Activated gamma-delta T cell treated with anti-CD3 and anti-CD28 coated beads, Interleukin-2, amount 50 U/mL, for 16 hours (primary cell): ENCODE data around the gene MYORG.
"Not testable (repeated sequence)": the region's sequence is repeated elsewhere in the genome, so short reads cannot be mapped to it uniquely, and the experiment has no call there.

Experiments
- DNase-seq: peaks from one replicate; pipeline ENCODE4 v3.0.0-alpha.2; 2020; ENCODE audit warnings: low read depth

The MYORG gene

DNA sequence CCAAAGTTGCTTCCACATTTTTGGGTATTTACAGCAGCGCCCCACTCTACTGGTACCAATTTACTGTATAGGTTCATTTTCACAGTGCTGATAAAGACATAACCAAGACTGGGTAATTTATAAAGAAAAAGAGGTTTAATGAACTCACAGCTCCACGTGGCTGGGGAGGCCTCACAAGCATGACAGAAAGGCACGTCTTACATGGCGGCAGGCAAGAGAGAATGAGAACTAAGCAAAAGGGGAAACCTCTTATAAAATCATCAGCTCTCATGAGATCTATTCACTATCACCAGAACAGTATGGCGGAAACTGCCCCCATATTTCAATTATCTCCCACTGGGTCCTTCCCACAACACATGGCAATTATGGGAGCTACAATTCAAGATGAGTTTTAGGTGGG lies 7.9 kb downstream of the MYORG start:
- DNase-seq = not testable (repeated sequence)

DNA sequence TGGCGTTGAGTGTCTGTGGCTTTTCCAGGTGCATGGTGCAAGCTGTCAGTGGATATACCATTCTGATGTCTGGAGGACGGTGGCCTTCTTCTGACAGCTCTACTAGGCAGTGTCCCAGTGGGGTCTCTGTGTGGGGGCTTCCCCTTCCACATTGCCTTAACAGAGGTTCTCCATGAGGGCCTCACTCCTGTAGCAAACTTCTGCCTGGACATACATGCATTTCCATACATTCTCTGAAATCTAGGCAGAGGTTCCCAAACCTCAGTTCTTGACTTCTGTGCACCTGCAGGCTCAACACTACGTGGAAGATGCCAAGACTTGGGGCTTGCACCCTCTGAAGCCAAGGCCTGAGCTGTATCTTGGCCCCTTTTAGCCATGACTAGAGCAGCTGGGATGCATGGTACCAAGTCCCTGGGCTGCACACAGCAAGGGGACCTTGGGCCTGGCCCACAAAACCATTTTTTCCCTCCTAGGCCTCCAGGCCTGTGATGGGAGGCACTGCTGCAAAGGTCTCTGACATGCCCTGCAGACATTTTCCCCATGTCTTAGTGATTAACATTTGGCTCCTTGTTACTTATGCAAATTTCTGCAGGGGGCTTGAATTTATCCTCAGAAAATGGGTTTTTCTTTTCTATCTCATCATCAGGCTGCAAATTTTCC lies 8.8 kb downstream of the MYORG start:
- not testable (repeated sequence) for DNase-seq

- no peak for DNase-seq
These were observed 10.3 kb downstream of the MYORG start for GRCh38 chr9:34366365-34366764.

DNA sequence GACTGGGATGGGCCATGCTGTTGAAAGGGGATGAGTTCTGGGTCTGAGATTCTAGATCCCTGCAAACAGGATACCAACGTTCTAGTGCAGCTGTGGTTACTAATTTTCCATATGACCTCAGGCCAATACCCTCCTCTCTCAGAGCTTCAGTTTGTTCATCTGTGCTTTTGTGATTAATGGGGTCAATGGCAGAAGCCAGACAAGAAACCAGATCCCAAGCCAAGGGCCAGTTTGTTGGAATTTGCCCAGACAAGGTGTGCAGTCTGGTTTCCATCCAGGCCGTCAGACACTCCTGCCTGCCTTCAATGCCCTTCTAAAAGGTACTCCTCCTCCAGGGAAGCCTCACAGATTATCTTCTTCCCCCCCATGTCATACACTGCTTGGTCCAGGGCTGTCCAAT lies 11.4 kb downstream of the MYORG start:
- DNase-seq = no peak

DNA sequence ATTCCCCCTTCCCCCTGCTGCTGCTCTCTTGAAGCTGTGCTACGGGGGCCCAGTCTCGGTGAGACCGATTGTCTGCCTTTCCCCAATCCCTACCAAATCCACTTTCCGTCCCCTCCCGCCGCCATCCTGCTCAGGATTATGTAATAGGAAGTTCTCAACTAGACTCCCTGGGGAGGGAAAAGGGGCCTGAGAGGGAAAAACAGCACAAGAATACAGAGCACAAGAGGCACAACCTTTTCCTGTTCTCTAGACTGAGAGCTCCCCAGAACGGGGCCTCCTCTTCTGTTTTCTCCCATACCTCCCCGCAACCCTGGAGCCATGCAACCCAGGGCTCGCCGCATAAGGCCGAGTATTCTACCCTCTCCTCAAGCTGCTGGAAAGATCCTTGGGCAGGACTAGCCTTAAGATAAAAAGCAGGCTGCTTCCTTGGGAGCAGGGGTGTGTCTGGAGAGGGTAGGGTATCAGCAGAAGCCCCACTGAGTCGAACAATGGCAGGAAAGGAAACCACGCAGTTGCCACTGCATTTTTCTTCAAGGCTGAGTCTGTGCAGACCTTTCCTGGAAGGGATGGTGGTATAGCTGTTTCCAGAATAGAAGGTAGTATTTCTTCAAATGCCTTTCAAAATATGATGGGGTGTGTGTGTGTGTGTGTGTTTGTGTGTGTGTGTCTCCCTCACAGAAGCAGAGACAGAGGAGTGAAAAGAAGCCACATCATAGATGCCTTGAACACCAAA lies 12.9 kb downstream of the MYORG start:
- DNase-seq = no peak

DNA sequence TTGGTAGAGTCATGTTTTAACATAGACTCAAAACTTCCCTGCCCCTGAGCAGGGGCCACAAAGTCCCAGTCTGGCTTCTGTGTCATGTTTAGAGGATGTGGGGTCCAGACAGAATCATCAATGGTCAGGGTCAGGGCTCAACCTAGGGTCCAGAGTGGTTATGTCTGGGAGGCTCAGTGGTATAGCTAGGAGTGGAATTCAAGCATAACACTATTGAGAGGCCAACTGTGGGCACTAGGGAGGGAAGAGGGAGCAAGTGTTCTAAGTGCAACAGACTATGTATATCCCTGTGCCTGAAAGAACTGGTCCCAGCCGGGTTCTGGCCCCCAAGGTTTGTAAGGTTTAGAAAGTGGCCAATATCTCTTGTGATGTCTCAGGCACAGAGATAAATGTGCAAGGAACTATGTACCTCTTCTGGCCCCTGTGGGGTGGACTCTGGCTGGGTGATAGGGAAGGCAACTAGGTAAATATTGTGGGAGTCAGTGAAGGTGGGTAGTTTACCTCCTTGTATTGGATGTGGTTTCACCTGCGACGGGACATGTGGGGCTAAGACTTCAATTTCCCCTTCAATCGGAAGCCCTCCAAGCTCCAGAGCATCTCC lies 14.0 kb downstream of the MYORG start:
- no peak for DNase-seq

DNA sequence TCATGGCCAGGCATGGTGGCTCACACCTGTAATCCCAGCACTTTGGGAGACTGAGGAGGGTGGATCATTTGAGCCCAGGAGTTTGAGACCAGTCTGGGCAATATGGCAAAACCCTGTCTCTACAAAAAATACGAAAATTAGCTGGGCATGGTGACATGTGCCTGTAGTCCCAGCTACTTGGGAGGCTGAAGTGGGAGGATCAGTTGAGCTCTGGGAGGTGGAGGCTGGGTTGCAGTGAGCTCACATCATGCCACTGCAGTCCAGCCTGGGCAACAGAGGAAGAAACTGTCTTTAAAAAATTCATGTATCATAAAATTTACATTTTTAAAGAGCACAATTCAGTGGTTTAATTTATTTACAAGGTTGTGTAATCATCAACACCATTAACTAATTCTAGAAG lies 23.7 kb downstream of the MYORG start:
- not testable (repeated sequence) for DNase-seq

DNA sequence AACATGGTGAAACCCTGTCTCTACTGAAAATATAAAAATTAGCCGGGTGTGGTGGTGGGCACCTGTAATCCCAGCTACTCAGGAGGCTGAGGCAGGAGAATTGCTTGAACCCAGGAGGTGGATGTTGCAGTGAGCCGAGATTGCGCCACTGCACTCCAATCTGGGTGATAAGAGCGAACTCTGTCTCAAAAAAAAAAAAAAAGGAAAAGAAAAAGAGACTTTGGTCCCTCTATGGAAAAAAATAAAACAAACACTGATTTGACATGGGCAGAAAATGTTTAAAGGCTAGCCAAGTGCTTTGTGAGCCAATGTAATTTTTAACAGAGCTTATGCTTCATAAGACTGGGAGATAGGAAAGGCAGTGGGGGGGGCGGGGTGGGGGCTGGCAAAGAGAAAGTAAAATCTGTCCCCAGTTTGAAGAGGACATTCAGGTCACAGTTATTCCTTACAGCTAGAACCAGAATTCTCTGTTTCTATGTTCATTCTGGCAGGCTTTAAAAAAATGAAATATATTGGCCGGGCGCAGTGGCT lies 24.5 kb downstream of the MYORG start:
- DNase-seq = not testable (repeated sequence)

DNA sequence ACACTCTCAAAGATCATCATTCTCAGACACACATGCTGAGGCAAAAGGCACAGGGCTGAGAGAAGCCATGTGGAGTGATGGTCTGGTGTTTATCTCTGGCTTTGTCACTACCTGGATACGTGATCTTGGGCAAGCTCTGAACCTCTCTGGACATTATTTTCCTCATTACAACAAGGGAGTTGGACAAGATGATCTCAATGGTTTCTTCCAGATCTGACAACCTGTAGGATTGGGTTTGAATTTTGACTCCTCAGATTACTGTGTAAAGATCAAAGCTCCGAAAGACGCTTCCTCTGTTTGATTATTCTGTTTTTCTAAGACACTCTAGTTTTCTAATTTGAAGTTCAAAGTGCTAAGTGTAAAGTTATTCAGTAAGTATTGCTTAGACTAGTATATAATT lies 27.4 kb downstream of the MYORG start:
- no peak for DNase-seq

GRCh38 chr9:34347800-34348158 lies 28.9 kb downstream of the MYORG start:
- DNase-seq = no peak

DNA sequence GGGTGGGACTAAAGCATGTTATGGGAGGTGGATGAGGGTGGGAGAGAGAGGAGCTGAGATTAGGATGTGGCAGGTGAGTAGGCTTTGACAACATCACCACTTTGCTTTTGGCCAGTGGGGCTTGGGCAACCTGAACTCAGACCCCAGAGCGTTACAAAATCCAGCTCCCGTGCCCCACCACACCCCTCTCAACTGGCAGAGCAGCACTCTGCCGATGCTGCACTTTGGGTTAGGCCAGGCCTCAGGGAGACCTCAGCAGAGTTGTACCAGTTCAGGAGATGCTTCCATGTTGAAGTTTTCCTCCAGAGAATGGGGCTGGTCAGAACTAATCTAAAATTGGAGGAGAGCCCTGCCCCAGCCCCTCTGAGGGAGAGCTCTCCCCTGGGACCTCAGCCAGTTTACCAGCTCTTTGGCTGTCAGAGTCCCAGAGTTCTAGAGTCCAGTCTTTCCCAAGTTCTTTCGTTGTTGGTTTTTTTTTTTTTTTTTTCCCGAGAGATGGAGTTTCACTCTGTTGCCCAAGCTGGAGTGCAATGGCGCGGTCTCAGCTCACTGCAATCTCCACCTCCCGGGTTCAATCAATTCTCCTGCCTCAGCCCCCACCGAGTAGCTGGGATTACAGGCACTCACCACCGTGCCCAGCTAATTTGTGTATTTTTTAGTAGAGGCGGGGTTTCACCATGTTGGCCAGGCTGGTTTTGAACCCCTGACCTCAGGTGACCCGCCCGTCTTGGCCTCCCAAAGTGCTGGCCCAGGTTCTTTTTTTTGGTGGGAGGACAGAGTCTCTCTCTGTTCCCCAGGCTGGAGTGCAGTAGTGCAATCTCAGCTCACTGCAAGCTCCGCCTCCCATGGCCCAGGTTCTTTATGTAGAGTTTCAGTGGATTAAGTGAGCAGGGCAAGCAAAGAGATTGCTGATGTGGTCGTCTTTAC lies 29.6 kb downstream of the MYORG start:
- DNase-seq = no peak

- no peak for DNase-seq
These were observed 33.1 kb downstream of the MYORG start for GRCh38 chr9:34343605-34344004.

- DNase-seq = no peak
These were observed 33.6 kb downstream of the MYORG start for GRCh38 chr9:34343090-34343489.

- DNase-seq = no peak
These were observed 34.9 kb downstream of the MYORG start for GRCh38 chr9:34341659-34342295.

DNA sequence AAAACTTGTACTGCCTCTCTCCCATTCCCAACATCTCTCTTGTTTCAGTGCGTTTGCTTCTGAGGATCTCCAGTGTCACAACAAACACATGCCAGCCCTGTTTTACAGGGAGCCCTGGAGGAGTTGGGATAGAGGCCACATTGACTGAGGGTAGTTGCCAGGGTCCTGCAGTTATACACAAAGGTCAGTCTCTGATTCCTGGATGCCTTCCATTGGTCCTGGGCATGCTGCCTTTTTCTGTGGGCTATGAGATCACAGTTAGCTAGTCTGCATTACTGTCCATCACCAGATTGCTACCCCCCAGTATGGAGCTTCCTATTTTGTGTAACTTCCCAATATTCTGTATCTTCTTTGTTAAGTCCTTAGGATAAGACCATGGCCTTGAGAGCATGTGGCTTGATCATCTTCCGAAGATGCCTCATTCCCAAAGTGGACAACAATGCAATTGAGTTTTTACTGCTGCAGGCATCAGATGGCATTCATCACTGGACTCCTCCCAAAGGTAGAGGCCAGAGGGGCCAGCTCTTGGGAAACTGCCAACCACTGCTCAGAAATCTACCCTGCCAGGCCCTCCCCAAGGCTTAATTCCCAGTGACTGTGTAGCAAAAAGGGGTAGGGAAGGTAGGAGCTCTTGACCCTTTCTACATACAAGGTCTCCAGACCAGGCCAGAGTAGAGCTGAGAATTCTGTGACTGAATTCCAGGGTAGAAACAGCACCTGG lies 37.9 kb downstream of the MYORG start:
- no peak for DNase-seq

DNA sequence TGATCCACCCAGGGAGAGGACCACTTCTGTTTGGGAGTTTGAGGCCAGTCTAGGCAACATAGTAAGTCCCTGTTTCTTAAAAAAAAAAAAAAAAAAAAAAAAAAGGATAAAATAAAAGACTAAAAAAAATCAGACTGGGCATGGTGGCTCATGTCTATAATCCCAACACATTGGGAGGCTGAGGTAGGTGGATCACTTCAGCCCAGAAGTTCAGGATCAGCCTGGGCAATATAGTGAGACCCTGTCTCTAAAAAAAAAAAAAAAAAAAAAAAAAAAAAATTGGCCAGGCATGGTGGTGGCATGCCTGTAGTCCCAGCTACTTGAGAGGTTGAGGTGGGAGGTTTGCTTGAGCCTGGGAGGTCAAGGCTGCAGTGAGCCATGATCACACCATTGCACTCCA lies 38.6 kb downstream of the MYORG start:
- DNase-seq = not testable (repeated sequence)

- DNase-seq = no peak
These were observed 39.3 kb downstream of the MYORG start for GRCh38 chr9:34337403-34337802.

GRCh38 chr9:34335376-34335775 lies 41.3 kb downstream of the MYORG start:
- DNase-seq = no peak

DNA sequence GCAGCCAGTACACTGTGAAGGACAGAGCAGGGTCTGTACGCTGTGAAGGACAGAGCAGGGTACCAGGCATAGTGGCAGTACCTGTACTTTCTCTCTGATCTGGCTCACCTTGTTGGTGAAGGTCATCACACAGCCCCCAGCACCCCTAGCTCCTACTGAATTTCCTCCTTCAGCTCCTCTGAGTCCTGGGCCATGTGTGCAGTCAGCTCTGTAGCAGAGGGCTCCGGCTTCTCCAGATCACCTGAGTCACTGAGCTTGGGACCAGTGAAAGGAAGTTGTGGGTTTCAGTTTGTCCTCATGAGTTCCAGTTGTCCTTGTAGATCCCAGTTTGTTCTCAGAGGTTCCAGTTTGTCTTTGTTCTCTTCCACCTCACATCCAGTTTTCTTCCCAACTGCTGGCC lies 41.8 kb downstream of the MYORG start:
- DNase-seq = no peak

- DNase-seq = no peak
These were observed 42.3 kb downstream of the MYORG start for GRCh38 chr9:34334337-34334824.

DNA sequence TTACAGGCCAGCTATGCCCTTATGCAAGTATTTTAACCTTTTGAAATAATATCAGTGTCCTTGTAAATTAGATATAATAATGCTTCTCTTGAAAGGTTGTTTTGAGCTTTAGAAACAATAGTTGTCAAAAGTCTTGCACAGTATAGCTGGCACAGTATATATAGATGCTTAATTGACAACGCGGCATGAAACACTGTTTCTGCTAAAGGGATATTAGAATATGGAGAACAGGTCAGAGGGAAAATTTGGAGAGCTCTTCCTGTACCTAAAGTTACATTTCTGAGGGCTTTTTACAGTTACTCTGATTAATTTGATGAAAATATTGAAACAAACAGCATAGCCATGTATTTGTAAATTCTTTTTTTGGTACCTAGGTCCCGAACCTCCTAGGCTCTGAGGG lies 42.9 kb downstream of the MYORG start:
- DNase-seq = no peak
